ENCODE data around the gene TUFT1.
"Not testable (repeated sequence)": the region's sequence is repeated elsewhere in the genome, so short reads cannot be mapped to it uniquely, and the experiment has no call there.

The TUFT1 gene

GRCh38 chr1:151618996-151619395 lies 78.9 kb downstream of the TUFT1 start:
- DNase-seq = not testable (repeated sequence)

GRCh38 chr1:151619489-151620093 lies 79.5 kb downstream of the TUFT1 start:
- no peak for DNase-seq

- no peak for DNase-seq
Observed at GRCh38 chr1:151620286-151620685, 80.2 kb downstream of the TUFT1 start.

GRCh38 chr1:151621351-151621750 lies 81.2 kb downstream of the TUFT1 start:
- DNase-seq = no peak

GRCh38 chr1:151624783-151625182 lies 84.7 kb downstream of the TUFT1 start:
- no peak for DNase-seq

GRCh38 chr1:151626740-151627334 lies 86.7 kb downstream of the TUFT1 start:
- no peak for DNase-seq

GRCh38 chr1:151629278-151629677 lies 89.2 kb downstream of the TUFT1 start:
- no peak for DNase-seq
